ENCODE data around the gene ACIN1.
A peak's percentile ranks its signal among the peaks of the same experiment; 100 is the strongest.

The ACIN1 gene

DNA sequence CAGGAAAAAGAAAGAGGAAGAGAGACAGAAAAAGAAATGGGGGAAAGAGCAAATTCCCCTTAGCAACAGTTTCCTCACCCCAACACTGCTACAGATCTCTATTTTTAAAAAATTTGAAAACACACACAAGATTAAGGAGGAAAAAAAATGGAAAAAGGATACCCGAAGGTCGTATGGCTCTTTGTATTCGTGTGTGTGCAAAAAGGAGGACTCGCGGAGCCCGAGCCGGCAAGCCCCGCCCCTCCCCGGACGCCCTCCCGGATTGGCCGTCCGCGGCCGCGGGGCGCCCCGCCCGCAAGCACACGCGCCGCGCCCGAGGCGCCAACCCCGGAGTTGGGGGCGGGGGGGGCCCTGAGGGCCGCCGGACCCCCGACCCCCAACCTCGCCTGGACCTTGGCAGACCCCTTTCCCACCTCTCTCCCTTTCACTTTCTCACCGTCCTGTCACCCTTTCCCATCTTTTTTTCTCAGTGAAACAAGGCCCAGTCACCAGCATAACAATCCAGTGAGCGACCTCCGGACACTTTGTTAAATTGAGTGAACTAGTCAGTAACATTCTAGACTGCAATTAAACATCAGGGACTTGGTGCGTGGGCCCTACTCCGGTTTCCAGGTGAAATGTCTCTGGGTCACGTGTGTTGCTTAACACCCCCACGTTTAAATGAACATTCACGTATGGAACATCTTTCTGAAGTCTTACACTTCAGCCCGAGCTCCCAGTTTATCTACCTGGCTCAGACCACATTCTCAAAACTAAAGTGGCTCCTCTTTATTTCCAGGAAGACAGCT lies 84.8 kb downstream of the ACIN1 start, which contains the start of gene C14orf93:
Gene C14orf93 (minus strand): TSS at position 205 of the 788 bp plus-strand sequence. CDS start 11,120 bp downstream, outside the sequence.
- DNase-seq, result peak; percentile 48

DNA sequence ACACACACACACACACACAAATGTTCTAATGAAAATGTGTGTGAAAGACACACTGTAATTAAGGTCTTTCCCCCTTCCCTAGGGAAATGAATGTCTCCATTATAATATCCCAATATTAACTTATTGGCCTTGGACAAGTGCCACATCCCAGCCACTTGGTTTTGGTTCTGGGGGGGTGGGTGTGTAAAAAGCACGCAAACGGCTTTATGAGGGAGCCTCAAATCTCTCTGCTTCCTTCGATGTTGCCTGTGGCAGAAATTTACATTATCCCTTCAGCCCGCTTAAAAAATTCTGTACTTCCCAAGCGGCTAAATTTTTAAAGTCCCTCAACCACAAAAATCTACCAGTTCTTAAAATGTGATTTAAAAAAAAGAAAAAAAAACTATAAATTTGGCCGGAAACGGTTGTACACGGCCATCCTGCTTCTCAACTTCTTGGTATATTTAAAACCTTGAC lies 85.4 kb downstream of the ACIN1 start:
- no peak for DNase-seq

DNA sequence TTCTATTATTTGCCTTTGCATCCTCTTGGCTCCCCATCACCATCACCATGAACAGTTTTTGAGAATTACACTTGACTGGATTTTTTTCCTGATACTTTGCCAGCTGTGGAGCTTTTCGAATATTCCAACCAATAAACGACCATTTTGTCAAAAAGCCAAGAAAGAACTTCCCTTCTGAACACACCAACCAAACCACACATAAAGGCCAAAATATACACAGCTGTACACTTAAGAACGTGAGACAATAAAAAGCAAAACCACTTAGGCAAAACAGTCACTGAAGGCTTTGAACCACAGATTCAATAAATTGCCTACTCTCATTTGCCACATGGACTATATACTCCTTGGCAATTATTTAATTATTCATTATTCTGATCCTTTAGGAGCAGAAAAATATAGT lies 86.1 kb downstream of the ACIN1 start:
- DNase-seq, result peak; percentile 24

All from NCI-H1694 (cell line).